EH (cell line): Measurements from ENCODE around the gene RABL6.
"Not testable (repeated sequence)": the region's sequence is repeated elsewhere in the genome, so short reads cannot be mapped to it uniquely, and the experiment has no call there.

Source experiments
- DNase-seq: peaks from one replicate; pipeline ENCODE4 v3.0.0-alpha.2; 2015; ENCODE audit warnings: low read depth

RABL6 gene

DNA sequence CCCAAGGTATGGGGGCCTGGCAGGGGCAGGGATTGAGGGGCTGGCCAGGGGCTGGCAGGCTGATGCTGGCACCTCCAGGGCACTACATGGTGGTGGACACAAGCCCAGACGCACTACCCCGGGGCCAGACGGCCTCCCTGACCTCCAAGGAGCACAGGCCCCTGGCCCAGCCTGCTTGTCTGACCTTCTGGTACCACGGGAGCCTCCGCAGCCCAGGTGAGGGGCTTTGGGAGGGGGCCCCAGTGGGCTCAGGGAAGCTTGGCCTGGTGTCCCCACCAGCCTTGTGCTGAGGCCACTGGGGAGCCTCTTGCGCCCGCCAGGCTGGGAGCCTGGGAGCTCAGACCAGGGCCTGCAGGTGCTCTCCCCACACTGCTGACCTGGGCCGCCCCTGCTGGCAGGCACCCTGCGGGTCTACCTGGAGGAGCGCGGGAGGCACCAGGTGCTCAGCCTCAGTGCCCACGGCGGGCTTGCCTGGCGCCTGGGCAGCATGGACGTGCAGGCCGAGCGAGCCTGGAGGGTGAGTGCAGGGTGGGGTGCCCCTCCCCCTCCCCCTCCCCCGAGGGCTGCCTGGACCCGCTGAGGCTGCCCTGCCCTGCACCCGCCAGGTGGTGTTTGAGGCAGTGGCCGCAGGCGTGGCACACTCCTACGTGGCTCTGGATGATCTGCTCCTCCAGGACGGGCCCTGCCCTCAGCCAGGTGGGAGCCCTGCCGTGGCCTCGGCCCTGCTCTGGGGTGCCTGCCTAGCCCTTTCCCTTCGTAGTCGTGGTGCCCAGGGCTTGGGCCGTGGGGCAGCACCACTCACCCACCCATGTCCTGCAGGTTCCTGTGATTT lies 50.0 kb downstream of the RABL6 start:
- DNase-seq, result no peak

DNA sequence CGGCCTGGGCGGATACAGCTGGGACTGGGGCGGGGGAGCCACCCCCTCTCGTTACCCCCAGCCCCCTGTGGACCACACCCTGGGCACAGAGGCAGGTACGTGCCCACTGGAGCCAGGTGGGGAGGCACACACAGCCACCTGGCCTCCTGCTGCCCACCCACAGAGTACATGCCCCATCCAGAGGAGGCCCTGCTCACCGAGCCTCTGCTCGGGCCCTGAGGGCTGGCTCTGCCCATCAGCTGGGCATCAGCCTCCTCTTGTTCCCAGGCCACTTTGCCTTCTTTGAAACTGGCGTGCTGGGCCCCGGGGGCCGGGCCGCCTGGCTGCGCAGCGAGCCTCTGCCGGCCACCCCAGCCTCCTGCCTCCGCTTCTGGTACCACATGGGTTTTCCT lies 50.7 kb downstream of the RABL6 start:
- no peak for DNase-seq

GRCh38 chr9:136858844-136859757 lies 51.4 kb downstream of the RABL6 start:
- peak; percentile 45 for DNase-seq

DNA sequence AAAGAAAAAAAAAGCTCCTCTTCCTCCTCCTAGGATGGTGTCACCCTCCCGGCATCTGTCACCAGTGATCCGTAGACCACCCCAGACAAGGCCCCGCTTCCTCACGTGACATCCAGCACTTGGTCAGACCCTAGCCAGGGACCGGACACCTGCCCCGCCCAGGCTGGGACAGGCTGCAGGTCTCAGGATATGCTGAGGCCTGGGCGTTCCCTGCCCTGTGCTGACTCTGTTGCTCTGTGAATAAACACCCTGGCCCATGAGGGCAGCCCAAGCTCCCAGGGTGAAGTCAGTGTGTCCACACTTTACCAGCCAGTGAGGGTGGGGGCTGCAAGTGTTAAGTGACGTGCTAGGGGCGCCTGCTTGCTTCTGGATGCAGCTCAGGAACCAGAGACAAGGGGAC lies 52.8 kb downstream of the RABL6 start:
- no peak for DNase-seq

GRCh38 chr9:136860933-136861873 lies 53.5 kb downstream of the RABL6 start:
- no peak for DNase-seq

DNA sequence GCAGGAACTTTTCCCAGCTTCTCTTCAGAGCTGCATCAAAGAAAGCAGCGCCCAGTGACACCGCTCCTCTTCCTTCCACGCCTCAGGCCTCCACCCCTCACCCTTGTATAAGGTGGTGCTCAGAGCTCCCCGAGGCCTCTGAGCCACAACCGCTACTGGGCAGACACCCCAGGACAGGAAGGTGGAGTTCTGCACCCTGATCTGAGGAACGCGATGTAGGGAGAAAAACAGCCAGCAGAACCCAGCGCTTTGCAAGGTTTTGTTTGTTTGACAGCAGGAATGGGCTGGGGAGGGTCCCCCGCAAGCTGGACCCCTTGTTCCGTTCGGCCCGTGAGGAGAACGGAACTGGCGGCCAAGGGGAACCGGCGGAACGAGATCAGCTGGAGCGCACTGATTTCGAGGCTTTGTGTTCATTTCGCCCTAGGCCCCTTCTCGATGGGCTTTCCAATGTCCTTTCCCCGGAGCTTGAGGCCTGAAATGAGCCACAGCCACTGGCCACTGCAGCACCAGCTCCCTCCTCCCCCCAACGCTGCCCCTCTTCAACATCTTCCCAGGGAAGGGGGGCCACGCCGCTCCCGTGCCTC lies 54.2 kb downstream of the RABL6 start:
- DNase-seq, result no peak

DNA sequence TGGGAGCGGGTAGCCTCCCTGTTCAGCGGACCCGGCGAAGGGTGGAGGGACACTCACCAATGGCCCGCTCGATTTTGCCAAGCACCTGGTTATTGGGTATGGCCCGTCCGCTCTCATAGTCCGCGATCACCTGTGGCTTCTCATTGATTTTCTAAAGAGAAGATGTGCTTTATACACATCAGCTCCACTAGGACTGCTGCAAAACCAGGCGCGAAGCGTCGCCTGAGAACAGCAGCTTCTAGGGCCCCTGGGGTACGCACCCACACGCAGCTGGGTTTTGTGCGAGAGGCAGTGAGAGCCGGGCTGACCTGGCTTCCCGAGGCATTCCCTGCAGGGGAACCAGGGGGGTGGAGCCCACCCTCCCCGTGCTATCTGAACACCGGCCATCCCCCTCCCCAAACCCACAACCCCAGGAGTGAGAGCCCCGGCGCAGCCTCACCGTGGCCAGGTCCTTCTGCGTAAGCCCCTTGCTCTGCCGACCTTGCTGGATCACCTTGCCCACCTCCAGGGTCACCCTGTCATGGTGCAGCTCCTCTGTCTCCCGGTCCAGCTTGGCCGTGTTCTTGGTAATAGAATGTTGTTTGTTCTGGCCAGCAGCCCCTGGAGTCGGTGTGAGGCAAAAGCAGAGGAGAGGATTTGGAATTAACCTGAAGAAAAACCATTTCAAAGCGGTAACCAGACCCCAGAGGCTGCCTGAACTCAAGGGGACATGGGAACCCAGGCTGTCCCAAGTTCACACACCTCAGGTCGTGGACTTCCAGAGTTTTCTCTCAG lies 55.3 kb downstream of the RABL6 start:
- no peak for DNase-seq

GRCh38 chr9:136863623-136864273 lies 56.0 kb downstream of the RABL6 start:
- no peak for DNase-seq

- no peak for DNase-seq
Measured at GRCh38 chr9:136865041-136865767, 57.5 kb downstream of the RABL6 start.

- no peak for DNase-seq
Measured at GRCh38 chr9:136865768-136866103, 58.0 kb downstream of the RABL6 start.

DNA sequence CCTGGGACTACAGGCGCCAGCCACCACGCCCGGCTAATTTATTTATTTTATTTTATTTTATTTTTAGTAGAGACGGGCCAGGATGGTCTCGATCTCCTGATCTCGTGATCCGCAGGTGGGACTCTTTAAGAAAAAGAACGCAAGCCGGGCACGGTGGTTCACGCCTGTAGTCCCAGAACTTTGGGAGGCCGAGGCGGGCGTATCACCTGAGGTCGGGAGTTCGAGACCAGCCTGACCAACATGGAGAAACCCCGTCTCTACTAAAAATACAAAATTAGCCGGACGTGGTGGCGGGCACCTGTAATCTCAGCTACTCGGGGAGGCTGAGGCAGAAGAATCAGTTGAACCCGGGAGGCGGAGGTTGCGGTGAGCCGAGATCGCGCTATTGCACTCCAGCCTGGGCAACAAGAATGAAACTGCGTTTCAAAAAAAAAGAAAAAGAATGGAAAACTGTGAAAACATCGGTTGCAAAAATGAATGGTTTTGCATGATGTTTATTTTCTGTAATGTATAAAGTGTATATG lies 59.2 kb downstream of the RABL6 start:
- not testable (repeated sequence) for DNase-seq

DNA sequence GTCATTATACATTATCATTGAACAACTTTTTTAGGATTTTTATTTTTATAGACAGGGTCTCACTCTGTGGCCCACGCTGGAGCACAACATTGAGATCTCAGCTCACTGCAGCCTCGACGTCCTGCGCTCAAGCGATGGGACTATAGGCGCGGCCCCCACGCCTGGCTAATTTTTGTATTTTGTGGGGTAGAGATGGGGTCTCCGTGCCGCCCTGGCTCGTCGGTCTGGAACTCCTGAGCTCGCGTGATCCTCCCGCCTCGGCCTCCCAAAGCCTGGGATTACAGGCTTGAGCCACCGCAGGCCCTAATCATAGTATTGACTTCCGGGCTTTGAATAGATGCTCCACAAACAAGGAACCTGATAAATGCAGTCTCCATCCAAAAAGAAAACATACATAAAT lies 59.7 kb downstream of the RABL6 start:
- DNase-seq, result no peak

DNA sequence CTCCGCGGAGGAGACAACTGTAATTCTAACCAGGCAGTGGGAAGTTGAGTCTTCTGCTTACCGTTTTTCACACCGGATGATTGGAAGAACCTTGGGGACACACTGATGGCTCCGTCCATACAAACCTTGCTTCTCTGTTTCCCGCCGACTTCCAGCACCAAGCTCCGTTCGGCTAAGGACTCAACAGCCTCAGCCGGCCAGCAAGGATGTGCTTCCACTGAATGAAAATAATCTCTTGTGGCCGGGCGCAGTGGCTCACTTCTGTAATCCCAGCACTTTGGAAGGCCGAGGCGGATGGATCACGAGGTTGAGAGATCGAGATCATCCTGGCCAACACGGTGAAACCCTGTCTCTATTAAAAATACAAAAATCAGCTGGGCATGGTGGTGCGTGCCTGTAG lies 60.2 kb downstream of the RABL6 start:
- no peak for DNase-seq

- no peak for DNase-seq
Measured at GRCh38 chr9:136868644-136869043, 60.9 kb downstream of the RABL6 start.

GRCh38 chr9:136869611-136870010 lies 61.9 kb downstream of the RABL6 start:
- DNase-seq, result not testable (repeated sequence)

DNA sequence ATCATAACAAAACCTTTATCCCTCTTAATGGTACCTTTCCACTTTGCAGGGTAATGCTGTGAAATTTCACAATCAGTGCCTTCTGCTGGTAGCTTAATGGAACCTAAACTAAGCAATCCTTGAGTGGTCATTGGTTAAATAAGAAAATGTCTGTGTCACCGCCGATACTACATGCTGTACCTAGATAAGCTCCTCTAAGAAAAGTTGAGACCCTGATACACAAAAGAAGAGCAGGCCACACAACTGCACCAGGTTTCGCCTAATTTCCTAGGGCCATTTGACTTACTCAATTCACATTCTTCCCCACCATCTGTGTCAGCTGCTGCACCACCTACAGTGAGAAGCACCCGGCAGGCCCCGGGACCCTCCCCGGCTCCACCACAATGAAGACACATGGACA lies 67.4 kb downstream of the RABL6 start:
- DNase-seq, result no peak

- DNase-seq, result no peak
Measured at GRCh38 chr9:136876476-136876875, 68.7 kb downstream of the RABL6 start.

DNA sequence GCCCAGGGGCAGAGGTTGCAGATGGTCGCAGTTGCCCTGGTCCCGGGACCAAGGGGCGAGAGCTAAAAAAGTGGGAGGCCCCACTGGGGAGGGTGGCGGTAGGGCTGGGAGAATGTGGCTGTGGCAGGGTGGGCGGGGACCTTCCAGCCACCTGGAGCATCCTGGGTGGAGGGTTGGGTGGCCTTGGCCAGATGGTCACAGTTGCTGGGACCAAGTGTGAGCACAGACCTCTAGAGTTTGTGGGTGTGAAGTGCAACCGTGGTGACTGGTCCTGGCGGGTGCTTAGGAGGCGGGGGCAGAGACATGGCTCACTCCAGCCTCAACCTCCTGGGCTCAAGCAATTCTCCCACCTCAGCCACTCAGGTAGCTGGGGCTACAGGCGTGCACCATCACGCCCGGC lies 72.9 kb downstream of the RABL6 start:
- DNase-seq, result no peak

DNA sequence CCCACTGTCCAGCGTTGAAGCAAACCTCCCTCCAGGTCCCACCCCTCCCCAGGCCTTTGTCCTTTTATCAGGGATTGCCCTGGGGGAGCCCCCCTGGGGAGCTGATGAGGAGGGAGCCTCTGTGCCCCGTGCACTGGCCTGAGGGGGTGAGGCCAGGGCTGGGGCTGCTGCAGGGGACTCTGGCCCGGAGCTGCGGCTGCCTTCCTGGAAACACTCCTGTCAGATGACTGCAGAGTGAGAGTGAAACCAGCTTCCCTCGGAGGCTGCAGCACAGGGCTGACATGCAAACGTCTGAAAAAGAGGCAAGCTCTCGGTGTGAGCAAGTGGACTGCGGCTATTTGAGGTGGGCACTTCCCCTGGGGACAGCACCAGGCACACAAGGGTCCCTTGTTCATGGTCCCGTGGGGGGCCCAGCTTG lies 74.0 kb downstream of the RABL6 start:
- peak; percentile 22 for DNase-seq
